GM12878 (cell line): ENCODE data around the gene SYNJ2. TPM values are rescaled to one million over a fixed set of nuclear protein-coding genes. Genes with fewer than 3 reads are reported as not detected.

Experiments
- ATAC-seq: fragments of 200-7000 bp; cut with Tn5 transposase; 3 replicates; pipeline ENCODE4 v1.9.1; 2020; ENCODE audit warnings: mild to moderate bottlenecking, moderate library complexity
- BruUV-seq: library from RNA; stranded (reverse); fragments of 400-500 nt; replicated peaks from 2 replicates; lab custom pipeline; 2021; lab: Mats Ljungman, UMichigan
- CTCF ChIA-PET: fragments of 300-600 bp; sonication (Branson Sonifier 250); formaldehyde crosslinking; extraction: SDS; loops from one replicate; lab custom pipeline; 2021; ENCODE audit warnings: inconsistent platforms; lab: Yijun Ruan, JAX
- POLR2A ChIA-PET: fragments of 350-600 bp; formaldehyde crosslinking; extraction: SDS; loops from one replicate; lab custom pipeline; 2021; ENCODE audit warnings: inconsistent platforms; lab: Charles Lee
- RAD21 ChIA-PET: fragments of 300-600 bp; sonication (Branson Sonifier 250); formaldehyde crosslinking; loops from one replicate; lab custom pipeline; 2023; ENCODE audit warnings: antibody characterized with exemption; ENCODE audit not compliant: unreplicated experiment; lab: Charles Lee
- SMC1A ChIA-PET: fragments of 300-600 bp; sonication (Branson Sonifier 250); formaldehyde crosslinking; loops from one replicate; lab custom pipeline; 2023; ENCODE audit not compliant: unreplicated experiment, uncharacterized antibody; lab: Charles Lee
- DNase-seq: peaks from one replicate; pipeline ENCODE4 v3.0.0-alpha.2; 2011; ENCODE audit warnings: low read depth, low spot score
- FAIRE-seq: peaks from 3 replicates; lab custom pipeline; 2011; peaks lifted over from hg19 to GRCh38; lab: Jason Lieb, UNC
- H2AFZ ChIP-seq: 2 replicates; pipeline ENCODE4 v1.6.0; 2011; ENCODE audit warnings: low read depth, low read length, control low read depth; ENCODE audit not compliant: control insufficient read depth
- H3K27ac ChIP-seq: 2 replicates; pipeline ENCODE4 v1.5.1; 2011; ENCODE audit warnings: control low read depth; ENCODE audit not compliant: control insufficient read depth, insufficient read depth
- H3K27me3 ChIP-seq, 2 experiments: replicated peaks in 1 of 2; 2 replicates each; pipeline versions ENCODE4 v1.6.0 to v1.6.1; 2011; ENCODE audit warnings: low read length in 1 of 2; ENCODE audit not compliant: control insufficient read depth in 2 of 2, insufficient read depth in 2 of 2
- H3K36me3 ChIP-seq, 2 experiments: 2 replicates each; pipeline ENCODE4 v1.5.1; 2011; ENCODE audit warnings: low read length in 1 of 2; ENCODE audit not compliant: control insufficient read depth in 2 of 2, insufficient read depth in 2 of 2
- H3K4me1 ChIP-seq: 2 replicates; pipeline ENCODE4 v1.6.1; 2011; ENCODE audit warnings: mild to moderate bottlenecking, low read length, moderate library complexity, mixed read lengths; ENCODE audit not compliant: control insufficient read depth, insufficient read depth
- H3K4me2 ChIP-seq: 2 replicates; pipeline ENCODE4 v1.6.0; 2011; ENCODE audit warnings: control low read depth; ENCODE audit not compliant: control insufficient read depth, insufficient read depth
- H3K4me3 ChIP-seq: fragments of 200-600 bp; sonication (generic); 2 replicates; pipeline ENCODE4 v1.5.1; 2016
- H3K79me2 ChIP-seq: 2 replicates; pipeline ENCODE4 v1.6.0; 2011; ENCODE audit warnings: low read length; ENCODE audit not compliant: control insufficient read depth, insufficient read depth
- H3K9ac ChIP-seq: 2 replicates; pipeline ENCODE4 v1.8.0; 2011; ENCODE audit warnings: low read length, control low read depth, mixed read lengths; ENCODE audit not compliant: control insufficient read depth, insufficient read depth
- H3K9me3 ChIP-seq: replicated peaks from 3 replicates; pipeline ENCODE4 v1.5.1; 2011; ENCODE audit warnings: mild to moderate bottlenecking, low read length; ENCODE audit not compliant: control insufficient read depth, insufficient read depth
- H4K20me1 ChIP-seq: 2 replicates; pipeline ENCODE4 v1.6.0; 2011; ENCODE audit not compliant: control insufficient read depth, insufficient read depth
- CEBPB ChIP-seq, 2 experiments: fragments of 150-350 bp in 1 of 2; IDR thresholded peaks; 2 replicates each; pipeline ENCODE4 v1.6.1; 2012 to 2014; ENCODE audit warnings: low read depth in 2 of 2, low read length in 2 of 2, borderline replicate concordance in 1 of 2, inconsistent platforms in 1 of 2
- HDGF ChIP-seq: fragments of 450-650 bp; IDR thresholded peaks from 2 replicates; pipeline ENCODE4 v1.6.1; 2016; ENCODE audit warnings: antibody characterized with exemption
- IKZF1 ChIP-seq: fragments of 450-650 bp; conservative IDR thresholded peaks from 2 replicates; pipeline ENCODE4 v1.6.1; 2017; ENCODE audit warnings: antibody characterized with exemption, mild to moderate bottlenecking
- PKNOX1 ChIP-seq: fragments of 450-650 bp; IDR thresholded peaks from 2 replicates; pipeline ENCODE4 v1.6.1; 2016; ENCODE audit warnings: mild to moderate bottlenecking
- SRF ChIP-seq, 2 experiments: IDR thresholded peaks; 2 replicates each; pipeline ENCODE4 v1.6.1; 2011; ENCODE audit warnings: low read depth in 2 of 2, low read length in 2 of 2, mild to moderate bottlenecking in 1 of 2, moderate library complexity in 1 of 2
- ZNF24 ChIP-seq: fragments of 450-650 bp; IDR thresholded peaks from 2 replicates; pipeline ENCODE4 v1.6.1; 2017; ENCODE audit warnings: antibody characterized with exemption, mild to moderate bottlenecking
- ZNF592 ChIP-seq: fragments of 450-650 bp; IDR thresholded peaks from 2 replicates; pipeline ENCODE4 v1.6.1; 2017; ENCODE audit warnings: mild to moderate bottlenecking, moderate library complexity
- WGBS: methylation state at CpG from one replicate; pipeline ENCODE4 v1.1.6; 2016; ENCODE audit warnings: low lambda C conversion rate; ENCODE audit not compliant: insufficient replicate concordance, insufficient coverage; ENCODE audit errors: missing lambda C conversion rate; 5-methylcytosine and 5-hydroxymethylcytosine counted together
- in situ Hi-C: fragments of 300-500 bp; cut with MboI; formaldehyde crosslinking; loops from 9 replicates; pipeline ENCODE4 v1.14.3; 2018; ENCODE audit warnings: mixed read lengths
- intact Hi-C: fragments of 100-400 bp; cut with micrococcal nuclease; formaldehyde crosslinking; loops from one replicate; pipeline ENCODE4 v1.14.2; 2022; ENCODE audit not compliant: unreplicated experiment
- polyA plus RNA-seq, 11 experiments: library from polyadenylated mRNA; depleted of rRNA in 4 of 11; unstranded in 6 of 11; stranded (reverse) in 5 of 11; fragments of >200 nt; fragmentation: Nextera tagmentation in 4 of 11; fragmentation: Illumina TruSeq in 1 of 11; extraction: Ambion mirVana in 4 of 11; extraction: Trizol in 1 of 11; gene quantifications; 1 replicate in 1 of 11; 2 replicates in 10 of 11; pipeline versions ENCODE4 v1.2.1 to v1.2.3, GENCODE V29; 2011 to 2016; ENCODE audit warnings: inconsistent platforms in 2 of 11, missing spikeins in 2 of 11, low read depth in 1 of 11
- total RNA-seq, 4 experiments: library from RNA; depleted of rRNA in 3 of 4; stranded (reverse); fragments of >200 nt in 3 of 4; fragmentation: Illumina TruSeq in 1 of 4; extraction: Trizol in 1 of 4; gene quantifications; 2 replicates each; pipeline versions ENCODE4 v1.2.1 to v1.2.3, GENCODE V29; 2013 to 2021

Gene SYNJ2
- total and polyA plus RNA-seq, 10 of the 15 experiments (the other 5 are each of a cell fraction or from before 2014, with no cell fraction given): 0.11 to 1.8 (median 0.57) TPM

DNA sequence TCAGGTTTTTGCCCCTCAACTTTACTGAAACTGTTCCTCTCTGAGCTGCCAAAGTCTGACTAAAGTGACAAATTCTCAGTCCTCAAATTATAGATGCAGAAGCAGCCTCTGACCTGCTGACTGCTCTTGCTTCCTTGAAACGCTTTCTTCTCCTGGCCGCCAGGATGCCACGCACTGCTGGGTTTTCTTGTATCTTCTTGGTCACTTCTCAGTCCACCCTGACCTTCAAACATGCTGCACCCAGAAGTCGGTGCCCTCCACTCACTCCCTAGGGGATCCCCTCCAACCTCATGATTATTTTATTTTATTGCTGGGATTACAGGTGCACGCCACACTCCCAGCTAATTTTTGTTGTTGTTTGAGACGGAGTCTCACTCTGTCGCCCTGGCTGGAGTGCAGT lies 24.7 kb downstream of the SYNJ2 start:
- Histone ChIP-seq H3K9me3 (no peaks in the 10 kb centered on the region), H3K4me1 (peaks cover 30% of the 10 kb centered on the region), H3K9ac (no peak overlapping the region), H3K27me3 (no peaks in the 10 kb centered on the region), H3K4me3 (no peak overlapping the region), H3K27ac (no peak overlapping the region), H3K4me2 (no peak overlapping the region), H2AFZ (no peak overlapping the region), H3K36me3 (no peaks in the 10 kb centered on the region), H3K79me2 (peaks cover 2% of the 10 kb centered on the region; the same call in 1 of the 2 replicates), H4K20me1 (no peaks in the 10 kb centered on the region)
- ATAC-seq: no peak
- ChIA-PET SMC1A (interaction anchor here (0.5 kb wide), 1 partner anchor 10 kb away, joined by 3 read pairs; no protein-coding TSS in a partner anchor), POLR2A (no interaction called here), RAD21 (no interaction called here), CTCF (interaction anchor here (2.4 kb wide), 1 partner anchor 20 kb away, joined by 5 read pairs; no protein-coding TSS in a partner anchor)
- FAIRE-seq: no peak
- intact Hi-C loops: no loop called here
- WGBS: 96% methylated on average over 7 of the region's 7 CpGs
- no peak for DNase-seq
- no TSS peak for BruUV-seq
- in situ Hi-C loops: no loop called here
- TF ChIP-seq HDGF: no peak
- no peak for TF ChIP-seq ZNF592
- TF ChIP-seq SRF (IDR thresholded peaks at IDR 0.05; ENCODE audit: low read depth in 2 of 2, low read length in 2 of 2): no peak
- no peak for TF ChIP-seq CEBPB (IDR thresholded peaks at IDR 0.05; ENCODE audit: borderline replicate concordance in 1 of 2, low read depth in 2 of 2, low read length in 2 of 2)
- TF ChIP-seq IKZF1: no peak
- no peak for TF ChIP-seq ZNF24
- TF ChIP-seq PKNOX1: no peak
